IPS-20b (cell line): ENCODE results near the gene TXNRD2.

Experiments
- H3K27ac ChIP-seq: one replicate; pipeline ENCODE4 v1.5.1; 2013; ENCODE audit warnings: low read length
- H3K27me3 ChIP-seq: 2 replicates; pipeline ENCODE4 v1.6.1; 2013; ENCODE audit warnings: mild to moderate bottlenecking, low read length, inconsistent platforms; ENCODE audit not compliant: insufficient read depth
- H3K36me3 ChIP-seq: 2 replicates; pipeline ENCODE4 v1.6.1; 2013; ENCODE audit warnings: low read depth, mild to moderate bottlenecking, inconsistent platforms, low read length, moderate library complexity; ENCODE audit not compliant: insufficient read depth
- H3K4me1 ChIP-seq: 2 replicates; pipeline ENCODE4 v1.6.1; 2013; ENCODE audit warnings: mild to moderate bottlenecking, control low read depth, inconsistent platforms, low read length, moderate library complexity; ENCODE audit not compliant: insufficient read depth
- H3K4me3 ChIP-seq: 2 replicates; pipeline ENCODE4 v1.5.1; 2013; ENCODE audit warnings: mild to moderate bottlenecking, low read length, inconsistent platforms
- H3K9ac ChIP-seq: 2 replicates; pipeline ENCODE4 v1.6.1; 2013; ENCODE audit warnings: low read depth, mild to moderate bottlenecking, inconsistent platforms, low read length, moderate library complexity
- H3K9me3 ChIP-seq: 2 replicates; pipeline ENCODE4 v1.6.1; 2013; ENCODE audit warnings: mild to moderate bottlenecking, low read depth, low read length, inconsistent platforms; ENCODE audit not compliant: insufficient read depth

The TXNRD2 gene

GRCh38 chr22:19970479-19971275 lies 29.1 kb upstream of the TXNRD2 start:
- Histone ChIP-seq H3K36me3 (peaks cover 45% of the 10 kb centered on the region), H3K4me1 (peaks cover 11% of the 10 kb centered on the region), H3K9me3 (no peaks in the 10 kb centered on the region), H3K4me3 (no peak overlapping the region), H3K27me3 (no peaks in the 10 kb centered on the region), H3K9ac (no peak overlapping the region), H3K27ac (no peak overlapping the region)

DNA sequence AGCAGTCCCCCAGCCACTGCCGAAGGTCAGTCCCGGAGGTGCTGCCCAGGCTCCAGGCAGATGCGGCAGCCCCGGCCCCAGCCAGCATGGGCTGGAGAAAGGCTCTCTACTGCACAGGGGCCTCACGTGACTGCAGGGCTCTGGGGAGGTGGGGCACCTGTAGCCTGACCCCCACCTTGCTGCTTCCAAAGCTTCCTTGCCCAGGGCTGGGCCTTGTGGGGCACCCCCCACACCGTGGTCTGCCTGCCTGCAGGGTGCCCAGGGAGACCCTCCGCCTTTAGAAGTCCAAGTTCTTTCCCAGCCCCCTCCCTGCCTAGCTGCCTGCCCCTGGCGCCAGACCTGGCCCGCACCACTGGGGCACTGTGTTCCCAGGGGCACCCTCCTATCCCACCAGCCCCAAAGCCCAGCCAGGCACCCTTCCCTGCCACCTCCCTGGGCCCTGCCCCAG lies 28.4 kb upstream of the TXNRD2 start:
- no peaks in the 10 kb centered on the region for H3K27me3 ChIP-seq
- H3K4me3 ChIP-seq, result no peak overlapping the region
- H3K9ac ChIP-seq, result no peak overlapping the region
- no peaks in the 10 kb centered on the region for H3K9me3 ChIP-seq
- H3K36me3 ChIP-seq, result peaks cover 45% of the 10 kb centered on the region
- H3K27ac ChIP-seq, result no peak overlapping the region
- H3K4me1 ChIP-seq, result peaks cover 5% of the 10 kb centered on the region

GRCh38 chr22:19969141-19969928 lies 27.7 kb upstream of the TXNRD2 start:
- Histone ChIP-seq H3K27ac (no peak overlapping the region), H3K27me3 (no peaks in the 10 kb centered on the region), H3K4me1 (no peaks in the 10 kb centered on the region), H3K4me3 (no peak overlapping the region), H3K9ac (no peak overlapping the region), H3K9me3 (no peaks in the 10 kb centered on the region), H3K36me3 (peaks cover 45% of the 10 kb centered on the region)

GRCh38 chr22:19968450-19968891 lies 26.9 kb upstream of the TXNRD2 start:
- H3K27ac ChIP-seq, result no peak overlapping the region
- no peaks in the 10 kb centered on the region for H3K9me3 ChIP-seq
- H3K4me3 ChIP-seq, result no peak overlapping the region
- no peak overlapping the region for H3K9ac ChIP-seq
- H3K4me1 ChIP-seq, result 0 out of 2 replicates have a peak, but pooled peaks cover 2% of the 10 kb centered on the region
- peaks cover 37% of the 10 kb centered on the region for H3K36me3 ChIP-seq
- no peaks in the 10 kb centered on the region for H3K27me3 ChIP-seq

- H3K4me3 ChIP-seq, result no peak overlapping the region
- no peaks in the 10 kb centered on the region for H3K9me3 ChIP-seq
- peaks cover 33% of the 10 kb centered on the region for H3K36me3 ChIP-seq
- H3K4me1 ChIP-seq, result 0 out of 2 replicates have a peak, but pooled peaks cover 3% of the 10 kb centered on the region
- no peaks in the 10 kb centered on the region for H3K27me3 ChIP-seq
- no peak overlapping the region for H3K27ac ChIP-seq
- H3K9ac ChIP-seq, result no peak overlapping the region
Measured at GRCh38 chr22:19967850-19968449, 26.3 kb upstream of the TXNRD2 start.

- Histone ChIP-seq H3K9ac (no peak overlapping the region), H3K27me3 (no peaks in the 10 kb centered on the region), H3K9me3 (no peaks in the 10 kb centered on the region), H3K4me1 (peaks cover 6% of the 10 kb centered on the region; the same call in 1 of the 2 replicates), H3K36me3 (peaks cover 26% of the 10 kb centered on the region), H3K4me3 (no peak overlapping the region), H3K27ac (no peak overlapping the region)
Measured at GRCh38 chr22:19966908-19967750, 25.5 kb upstream of the TXNRD2 start.

DNA sequence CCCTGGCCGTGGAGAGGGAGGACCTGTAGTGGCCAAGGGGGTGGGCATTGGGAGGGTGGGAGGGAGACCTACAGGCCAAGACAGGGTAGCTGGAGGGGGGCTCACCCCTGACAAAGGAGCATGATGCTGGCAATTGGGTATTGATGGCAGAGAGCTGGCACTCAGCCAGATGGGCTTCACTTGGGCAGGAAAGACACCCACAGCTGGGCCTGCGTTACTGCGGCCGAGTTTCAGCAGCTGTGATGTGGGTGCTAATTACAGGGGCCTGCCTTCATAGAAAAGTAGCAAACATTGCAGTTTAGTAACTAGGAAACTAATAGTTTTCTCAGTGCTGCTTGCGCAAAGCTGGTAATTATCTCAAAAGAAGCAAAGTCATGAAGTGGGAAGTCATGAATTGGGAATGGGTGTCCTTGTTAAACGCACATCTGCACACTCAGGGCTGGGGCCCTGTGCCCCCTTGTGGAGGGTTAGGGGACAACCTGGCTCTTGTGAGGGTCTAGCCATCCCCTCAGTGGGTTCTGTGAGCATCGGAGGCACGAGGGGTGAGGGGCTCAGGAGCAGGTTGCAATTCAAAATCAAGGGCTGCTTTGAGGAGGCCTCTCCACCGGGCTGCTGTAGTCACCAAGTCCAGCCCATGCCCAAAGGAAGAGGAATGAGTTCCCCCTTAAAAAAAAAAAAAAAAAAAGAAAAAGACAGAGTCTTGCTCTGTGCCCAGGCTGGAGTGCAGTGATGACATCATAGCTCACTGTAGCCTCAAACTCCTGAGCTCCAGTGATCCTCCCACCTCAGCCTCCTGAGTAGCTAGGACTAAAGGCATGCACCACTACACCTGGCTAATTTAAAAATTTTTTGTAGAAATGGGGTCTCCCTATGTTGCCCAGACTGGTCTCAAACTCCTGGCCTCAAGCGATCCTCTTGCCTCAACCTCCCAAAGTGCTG lies 24.4 kb upstream of the TXNRD2 start:
- H3K9me3 ChIP-seq, result no peaks in the 10 kb centered on the region
- peaks cover 6% of the 10 kb centered on the region; the same call in 1 of the 2 replicates for H3K4me1 ChIP-seq
- no peak overlapping the region for H3K27ac ChIP-seq
- peaks cover 17% of the 10 kb centered on the region for H3K36me3 ChIP-seq
- H3K4me3 ChIP-seq, result no peak overlapping the region
- H3K27me3 ChIP-seq, result no peaks in the 10 kb centered on the region
- H3K9ac ChIP-seq, result no peak overlapping the region

GRCh38 chr22:19964701-19965386 lies 23.2 kb upstream of the TXNRD2 start:
- Histone ChIP-seq H3K36me3 (peaks cover 8% of the 10 kb centered on the region), H3K4me1 (peaks cover 10% of the 10 kb centered on the region; the same call in 1 of the 2 replicates), H3K9me3 (no peaks in the 10 kb centered on the region), H3K27ac (no peak overlapping the region), H3K9ac (no peak overlapping the region), H3K4me3 (no peak overlapping the region), H3K27me3 (no peaks in the 10 kb centered on the region)

DNA sequence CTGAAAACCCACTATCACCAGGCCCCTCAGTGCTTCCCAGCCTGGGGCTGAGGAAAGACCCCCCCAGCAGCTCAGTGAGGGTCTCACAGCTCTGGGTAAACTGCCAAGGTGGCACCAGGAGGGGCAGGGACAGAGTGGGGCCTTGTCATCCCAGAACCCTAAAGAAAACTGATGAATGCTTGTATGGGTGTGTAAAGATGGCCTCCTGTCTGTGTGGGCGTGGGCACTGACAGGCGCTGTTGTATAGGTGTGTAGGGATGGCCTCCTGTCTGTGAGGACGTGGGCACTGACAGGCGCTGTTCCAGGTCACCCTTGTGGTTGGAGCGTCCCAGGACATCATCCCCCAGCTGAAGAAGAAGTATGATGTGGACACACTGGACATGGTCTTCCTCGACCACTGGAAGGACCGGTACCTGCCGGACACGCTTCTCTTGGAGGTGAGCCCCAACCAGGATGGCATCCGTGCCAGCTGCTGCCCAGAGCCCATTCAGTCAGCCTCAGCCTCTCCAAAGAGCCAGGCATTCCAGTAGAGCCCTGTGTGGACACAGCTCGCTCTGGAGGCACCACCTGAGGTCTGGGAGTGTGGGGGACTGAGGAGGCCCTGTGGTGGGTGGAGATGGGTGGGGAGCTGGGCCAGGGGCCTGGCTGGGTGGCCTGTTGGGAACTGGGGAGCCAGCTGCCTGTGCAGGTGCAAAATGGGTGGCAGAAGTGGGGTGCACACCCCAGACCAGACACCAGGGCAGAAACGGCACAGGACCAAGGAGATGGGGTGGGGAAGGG lies 22.4 kb upstream of the TXNRD2 start:
- Histone ChIP-seq H3K4me3 (no peak overlapping the region), H3K9ac (no peak overlapping the region), H3K36me3 (peaks cover under 1% of the 10 kb centered on the region), H3K27ac (no peak overlapping the region), H3K9me3 (no peaks in the 10 kb centered on the region), H3K27me3 (no peaks in the 10 kb centered on the region), H3K4me1 (peaks cover 11% of the 10 kb centered on the region; the same call in 1 of the 2 replicates)
